ENCODE results near the gene NPTN.
"Not testable (repeated sequence)": the region's sequence is repeated elsewhere in the genome, so short reads cannot be mapped to it uniquely, and the experiment has no call there.

NPTN gene

GRCh38 chr15:73650416-73651126 lies 17.4 kb upstream of the NPTN start:
- H3K27ac Mint-ChIP-seq = no peak overlapping the region
- no peaks in the 10 kb centered on the region for H3K9me3 Mint-ChIP-seq
- H3K36me3 Mint-ChIP-seq (ENCODE audit: low read depth) = no peaks in the 10 kb centered on the region
- H3K27me3 Mint-ChIP-seq (ENCODE audit: low read depth) = peaks cover 3% of the 10 kb centered on the region
- H3K4me1 Mint-ChIP-seq (ENCODE audit: low read depth) = peaks cover 7% of the 10 kb centered on the region
- no peak overlapping the region for H3K4me3 Mint-ChIP-seq

- Mint-ChIP-seq H3K27ac (no peak overlapping the region), H3K4me3 (no peak overlapping the region), H3K9me3 (no peaks in the 10 kb centered on the region), H3K36me3 (ENCODE audit: low read depth) (no peaks in the 10 kb centered on the region), H3K27me3 (ENCODE audit: low read depth) (peaks cover 4% of the 10 kb centered on the region), H3K4me1 (ENCODE audit: low read depth) (peaks cover 7% of the 10 kb centered on the region)
Observed at GRCh38 chr15:73648014-73648295, 14.8 kb upstream of the NPTN start.

GRCh38 chr15:73647259-73648013 lies 14.2 kb upstream of the NPTN start:
- H3K9me3 Mint-ChIP-seq = no peaks in the 10 kb centered on the region
- H3K27me3 Mint-ChIP-seq (ENCODE audit: low read depth) = peaks cover 4% of the 10 kb centered on the region
- no peak overlapping the region for H3K27ac Mint-ChIP-seq
- H3K4me1 Mint-ChIP-seq (ENCODE audit: low read depth) = peaks cover 7% of the 10 kb centered on the region
- no peaks in the 10 kb centered on the region for H3K36me3 Mint-ChIP-seq (ENCODE audit: low read depth)
- no peak overlapping the region for H3K4me3 Mint-ChIP-seq

GRCh38 chr15:73639464-73639863 lies 6.3 kb upstream of the NPTN start:
- not testable (repeated sequence) for H3K4me3 Mint-ChIP-seq; H3K36me3 Mint-ChIP-seq (ENCODE audit: low read depth); H3K9me3 Mint-ChIP-seq; H3K4me1 Mint-ChIP-seq (ENCODE audit: low read depth); H3K27ac Mint-ChIP-seq
- peaks cover 44% of the 10 kb centered on the region for H3K27me3 Mint-ChIP-seq (ENCODE audit: low read depth)

GRCh38 chr15:73637527-73637926 lies 4.3 kb upstream of the NPTN start:
- Mint-ChIP-seq H3K36me3 (ENCODE audit: low read depth) (no peaks in the 10 kb centered on the region), H3K27ac (no peak overlapping the region), H3K4me3 (no peak overlapping the region), H3K9me3 (peaks cover 7% of the 10 kb centered on the region), H3K4me1 (ENCODE audit: low read depth) (peaks cover 13% of the 10 kb centered on the region), H3K27me3 (ENCODE audit: low read depth) (peaks cover 40% of the 10 kb centered on the region)

GRCh38 chr15:73633991-73634495 lies 854 bp upstream of the NPTN start:
- Mint-ChIP-seq H3K27ac (peak overlapping the region; percentile 70), H3K27me3 (ENCODE audit: low read depth) (peaks cover 25% of the 10 kb centered on the region), H3K4me3 (peak overlapping the region; percentile 88), H3K36me3 (ENCODE audit: low read depth) (peaks cover 1% of the 10 kb centered on the region), H3K9me3 (no peaks in the 10 kb centered on the region), H3K4me1 (ENCODE audit: low read depth) (peaks cover 40% of the 10 kb centered on the region)

GRCh38 chr15:73632670-73633058 lies 525 bp downstream of the NPTN start:
- peaks cover 44% of the 10 kb centered on the region for H3K4me1 Mint-ChIP-seq (ENCODE audit: low read depth)
- H3K27me3 Mint-ChIP-seq (ENCODE audit: low read depth) = peaks cover 18% of the 10 kb centered on the region
- peak overlapping the region; percentile 88 for H3K4me3 Mint-ChIP-seq
- peak overlapping the region; percentile 62 for H3K27ac Mint-ChIP-seq
- peaks cover 3% of the 10 kb centered on the region for H3K36me3 Mint-ChIP-seq (ENCODE audit: low read depth)
- H3K9me3 Mint-ChIP-seq = no peaks in the 10 kb centered on the region

- Mint-ChIP-seq H3K9me3 (no peaks in the 10 kb centered on the region), H3K4me3 (peak overlapping the region; percentile 88), H3K36me3 (ENCODE audit: low read depth) (peaks cover 3% of the 10 kb centered on the region), H3K27me3 (ENCODE audit: low read depth) (peaks cover 17% of the 10 kb centered on the region), H3K4me1 (ENCODE audit: low read depth) (peaks cover 44% of the 10 kb centered on the region), H3K27ac (peak overlapping the region; percentile 62)
Observed at GRCh38 chr15:73631915-73632669, 1.1 kb downstream of the NPTN start.

- Mint-ChIP-seq H3K4me1 (ENCODE audit: low read depth) (peaks cover 41% of the 10 kb centered on the region), H3K27me3 (ENCODE audit: low read depth) (peaks cover 9% of the 10 kb centered on the region), H3K9me3 (no peaks in the 10 kb centered on the region), H3K4me3 (peak overlapping the region; percentile 42), H3K36me3 (ENCODE audit: low read depth) (peaks cover 3% of the 10 kb centered on the region), H3K27ac (no peak overlapping the region)
Observed at GRCh38 chr15:73630921-73631362, 2.2 kb downstream of the NPTN start.

GRCh38 chr15:73629798-73630429 lies 3.3 kb downstream of the NPTN start:
- Mint-ChIP-seq H3K36me3 (ENCODE audit: low read depth) (peaks cover 3% of the 10 kb centered on the region), H3K27ac (no peak overlapping the region), H3K4me3 (no peak overlapping the region), H3K4me1 (ENCODE audit: low read depth) (peaks cover 41% of the 10 kb centered on the region), H3K9me3 (no peaks in the 10 kb centered on the region), H3K27me3 (ENCODE audit: low read depth) (peaks cover 3% of the 10 kb centered on the region)

- no peak overlapping the region for H3K4me3 Mint-ChIP-seq
- H3K36me3 Mint-ChIP-seq (ENCODE audit: low read depth) = peaks cover 3% of the 10 kb centered on the region
- H3K27ac Mint-ChIP-seq = no peak overlapping the region
- no peaks in the 10 kb centered on the region for H3K9me3 Mint-ChIP-seq
- H3K4me1 Mint-ChIP-seq (ENCODE audit: low read depth) = peaks cover 41% of the 10 kb centered on the region
- no peaks in the 10 kb centered on the region for H3K27me3 Mint-ChIP-seq (ENCODE audit: low read depth)
Observed at GRCh38 chr15:73628976-73629797, 4.0 kb downstream of the NPTN start.

- Mint-ChIP-seq H3K9me3 (no peaks in the 10 kb centered on the region), H3K4me1 (ENCODE audit: low read depth) (peaks cover 35% of the 10 kb centered on the region), H3K27ac (no peak overlapping the region), H3K36me3 (ENCODE audit: low read depth) (peaks cover 3% of the 10 kb centered on the region), H3K27me3 (ENCODE audit: low read depth) (no peaks in the 10 kb centered on the region), H3K4me3 (no peak overlapping the region)
Observed at GRCh38 chr15:73628102-73628501, 5.1 kb downstream of the NPTN start.

- no peaks in the 10 kb centered on the region for H3K9me3 Mint-ChIP-seq
- no peak overlapping the region for H3K27ac Mint-ChIP-seq
- no peaks in the 10 kb centered on the region for H3K27me3 Mint-ChIP-seq (ENCODE audit: low read depth)
- peaks cover 25% of the 10 kb centered on the region for H3K4me1 Mint-ChIP-seq (ENCODE audit: low read depth)
- H3K4me3 Mint-ChIP-seq = no peak overlapping the region
- H3K36me3 Mint-ChIP-seq (ENCODE audit: low read depth) = peaks cover 5% of the 10 kb centered on the region
Observed at GRCh38 chr15:73626072-73626471, 7.1 kb downstream of the NPTN start.

GRCh38 chr15:73624530-73624929 lies 8.7 kb downstream of the NPTN start:
- Mint-ChIP-seq H3K27me3 (ENCODE audit: low read depth) (no peaks in the 10 kb centered on the region), H3K27ac (no peak overlapping the region), H3K4me3 (no peak overlapping the region), H3K9me3 (no peaks in the 10 kb centered on the region), H3K36me3 (ENCODE audit: low read depth) (peaks cover 4% of the 10 kb centered on the region), H3K4me1 (ENCODE audit: low read depth) (peaks cover 23% of the 10 kb centered on the region)
